ENCODE data around the gene ADAM17. TPM values are rescaled to one million over a fixed set of nuclear protein-coding genes. Genes with fewer than 3 reads are reported as not detected.

ADAM17 gene
- polyA plus RNA-seq, 2 of the 4 experiments (the other 2 are of a cell fraction) = 33.1 to 38.1 TPM

- ATAC-seq = no peak
- H3K9me3 ChIP-seq = no peaks in the 10 kb centered on the region
- no peak overlapping the region for H3K4me3 ChIP-seq
- WGBS (ENCODE audit: missing lambda C conversion rate) = 71% methylated on average over 7 of the region's 7 CpGs
- POLR2A ChIA-PET = no interaction called here
- CTCF ChIA-PET = interaction anchor here (0.6 to 1.5 kb wide), 3 partner anchors 10 to 322 kb away, joined by 3 to 11 read pairs (median 4); partner anchors contain the start of gene IAH1
- H3K4me1 ChIP-seq = no peaks in the 10 kb centered on the region
- TF ChIP-seq NPAS2 (CRISPR knock-in tag; IDR thresholded peaks at IDR 0.05; ENCODE audit: borderline replicate concordance) = no peak
- TF ChIP-seq, protein P1, sequence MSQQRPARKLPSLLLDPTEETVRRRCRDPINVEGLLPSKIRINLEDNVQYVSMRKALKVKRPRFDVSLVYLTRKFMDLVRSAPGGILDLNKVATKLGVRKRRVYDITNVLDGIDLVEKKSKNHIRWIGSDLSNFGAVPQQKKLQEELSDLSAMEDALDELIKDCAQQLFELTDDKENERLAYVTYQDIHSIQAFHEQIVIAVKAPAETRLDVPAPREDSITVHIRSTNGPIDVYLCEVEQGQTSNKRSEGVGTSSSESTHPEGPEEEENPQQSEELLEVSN (IDR thresholded peaks at IDR 0.05; ENCODE audit: borderline replicate concordance, low read depth) = no peak
- TF ChIP-seq RFX5 (IDR thresholded peaks at IDR 0.05) = no peak
- TF ChIP-seq, protein P2, sequence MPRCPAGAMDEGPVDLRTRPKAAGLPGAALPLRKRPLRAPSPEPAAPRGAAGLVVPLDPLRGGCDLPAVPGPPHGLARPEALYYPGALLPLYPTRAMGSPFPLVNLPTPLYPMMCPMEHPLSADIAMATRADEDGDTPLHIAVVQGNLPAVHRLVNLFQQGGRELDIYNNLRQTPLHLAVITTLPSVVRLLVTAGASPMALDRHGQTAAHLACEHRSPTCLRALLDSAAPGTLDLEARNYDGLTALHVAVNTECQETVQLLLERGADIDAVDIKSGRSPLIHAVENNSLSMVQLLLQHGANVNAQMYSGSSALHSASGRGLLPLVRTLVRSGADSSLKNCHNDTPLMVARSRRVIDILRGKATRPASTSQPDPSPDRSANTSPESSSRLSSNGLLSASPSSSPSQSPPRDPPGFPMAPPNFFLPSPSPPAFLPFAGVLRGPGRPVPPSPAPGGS (IDR thresholded peaks at IDR 0.05) = no peak
- no peak for TF ChIP-seq ZSCAN20 (CRISPR knock-in tag; IDR thresholded peaks at IDR 0.05)
- TF ChIP-seq EP300 (IDR thresholded peaks at IDR 0.05) = no peak
- no peak for TF ChIP-seq CBX2 (IDR thresholded peaks at IDR 0.05; ENCODE audit: borderline replicate concordance, low read depth)
- no peak for TF ChIP-seq RARB (CRISPR knock-in tag; IDR thresholded peaks at IDR 0.05)
- no peak overlapping the region for H3K4me2 ChIP-seq
- no peak overlapping the region for H3K27ac ChIP-seq
- FAIRE-seq = no peak
- DNase-seq (ENCODE audit: low read depth in 1 of 2, low spot score in 1 of 2) = no peak
Measured at GRCh38 chr2:9465170-9465569, 90.5 kb downstream of the ADAM17 start.

DNA sequence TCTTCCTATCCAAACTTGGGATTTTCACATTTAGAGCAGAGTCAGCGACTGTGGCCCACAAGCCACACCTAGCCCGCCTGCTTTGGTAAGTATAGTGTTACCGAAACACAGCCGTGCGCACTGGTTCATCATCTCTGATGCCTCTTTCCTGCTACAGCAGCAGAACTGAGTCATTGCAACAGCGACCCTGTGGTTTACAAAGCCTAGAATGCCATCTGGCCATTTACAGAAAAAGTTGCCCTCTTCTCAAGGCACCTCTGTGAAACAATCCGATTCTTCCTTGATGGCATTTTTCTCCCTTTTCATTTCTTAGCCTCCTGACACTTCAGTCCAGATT, 92.0 kb downstream of the ADAM17 start:
- FAIRE-seq (no peak), DNase-seq (ENCODE audit: low read depth in 1 of 2, low spot score in 1 of 2) (no peak), ATAC-seq (peak in 1 of 2 experiments; percentile 30; a peak in 1 of 6 replicates)
- H3K27ac ChIP-seq = no peak overlapping the region
- ChIA-PET CTCF (interaction anchor here (1.2 kb wide), 1 partner anchor 320 kb away, joined by 3 read pairs; no protein-coding TSS in a partner anchor), POLR2A (interaction anchor here (1.0 kb wide), 1 partner anchor 11 kb away, joined by 3 read pairs; the partner anchor contains the start of gene IAH1)
- H3K4me3 ChIP-seq = no peak overlapping the region
- 74% methylated on average over 7 of the region's 7 CpGs for WGBS (ENCODE audit: missing lambda C conversion rate)
- H3K9me3 ChIP-seq = no peaks in the 10 kb centered on the region
- H3K4me1 ChIP-seq = no peaks in the 10 kb centered on the region
- TF ChIP-seq TFCP2L1 (CRISPR knock-in tag; IDR thresholded peaks at IDR 0.05) (no peak), CBX2 (IDR thresholded peaks at IDR 0.05; ENCODE audit: borderline replicate concordance, low read depth) (no peak), BHLHE40 (IDR thresholded peaks at IDR 0.05; ENCODE audit: low read depth, low read length) (no peak), HOXA7 (CRISPR knock-in tag; IDR thresholded peaks at IDR 0.05) (no peak), CEBPB (IDR thresholded peaks at IDR 0.05) (no peak), SREBF2 (IDR thresholded peaks at IDR 0.05) (no peak), NFE2L2 (conservative IDR thresholded peaks at IDR 0.05; ENCODE audit: low read length) (no peak), GATA3 (IDR thresholded peaks at IDR 0.05; ENCODE audit: borderline replicate concordance) (no peak), MAFK (IDR thresholded peaks at IDR 0.05; ENCODE audit: partially characterized antibody) (no peak), RNF2 (IDR thresholded peaks at IDR 0.05; ENCODE audit: borderline replicate concordance, low read depth) (no peak), JUNB (IDR thresholded peaks at IDR 0.05) (no peak), PHF8 (IDR thresholded peaks at IDR 0.05; ENCODE audit: borderline replicate concordance, low read depth) (no peak), CHD4 (IDR thresholded peaks at IDR 0.05; ENCODE audit: borderline replicate concordance) (no peak), ATOH8 (CRISPR knock-in tag; IDR thresholded peaks at IDR 0.05; ENCODE audit: low read depth) (no peak), FOSB (CRISPR knock-in tag; IDR thresholded peaks at IDR 0.05) (no peak), JUN (IDR thresholded peaks at IDR 0.05) (no peak), EP300 (IDR thresholded peaks at IDR 0.05) (no peak)
- TF ChIP-seq, protein P3, sequence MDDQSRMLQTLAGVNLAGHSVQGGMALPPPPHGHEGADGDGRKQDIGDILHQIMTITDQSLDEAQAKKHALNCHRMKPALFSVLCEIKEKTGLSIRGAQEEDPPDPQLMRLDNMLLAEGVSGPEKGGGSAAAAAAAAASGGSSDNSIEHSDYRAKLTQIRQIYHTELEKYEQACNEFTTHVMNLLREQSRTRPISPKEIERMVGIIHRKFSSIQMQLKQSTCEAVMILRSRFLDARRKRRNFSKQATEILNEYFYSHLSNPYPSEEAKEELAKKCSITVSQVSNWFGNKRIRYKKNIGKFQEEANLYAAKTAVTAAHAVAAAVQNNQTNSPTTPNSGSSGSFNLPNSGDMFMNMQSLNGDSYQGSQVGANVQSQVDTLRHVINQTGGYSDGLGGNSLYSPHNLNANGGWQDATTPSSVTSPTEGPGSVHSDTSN (IDR thresholded peaks at IDR 0.05) = no peak
- TF ChIP-seq, protein P1 (IDR thresholded peaks at IDR 0.05; ENCODE audit: borderline replicate concordance, low read depth) = no peak
- TF ChIP-seq, protein P4, sequence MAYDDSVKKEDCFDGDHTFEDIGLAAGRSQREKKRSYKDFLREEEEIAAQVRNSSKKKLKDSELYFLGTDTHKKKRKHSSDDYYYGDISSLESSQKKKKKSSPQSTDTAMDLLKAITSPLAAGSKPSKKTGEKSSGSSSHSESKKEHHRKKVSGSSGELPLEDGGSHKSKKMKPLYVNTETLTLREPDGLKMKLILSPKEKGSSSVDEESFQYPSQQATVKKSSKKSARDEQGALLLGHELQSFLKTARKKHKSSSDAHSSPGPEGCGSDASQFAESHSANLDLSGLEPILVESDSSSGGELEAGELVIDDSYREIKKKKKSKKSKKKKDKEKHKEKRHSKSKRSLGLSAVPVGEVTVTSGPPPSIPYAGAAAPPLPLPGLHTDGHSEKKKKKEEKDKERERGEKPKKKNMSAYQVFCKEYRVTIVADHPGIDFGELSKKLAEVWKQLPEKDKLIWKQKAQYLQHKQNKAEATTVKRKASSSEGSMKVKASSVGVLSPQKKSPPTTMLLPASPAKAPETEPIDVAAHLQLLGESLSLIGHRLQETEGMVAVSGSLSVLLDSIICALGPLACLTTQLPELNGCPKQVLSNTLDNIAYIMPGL (CRISPR knock-in tag; IDR thresholded peaks at IDR 0.05; ENCODE audit: borderline replicate concordance) = no peak
- H3K4me2 ChIP-seq = no peak overlapping the region
